Measurements from ENCODE around the gene PRAMEF1. TPM values are rescaled to one million over a fixed set of nuclear protein-coding genes. Genes with fewer than 3 reads are reported as not detected.
"Not testable (repeated sequence)": the region's sequence is repeated elsewhere in the genome, so short reads cannot be mapped to it uniquely, and the experiment has no call there.

Gene PRAMEF1
- total RNA-seq, 1 donor, result not detected

GRCh38 chr1:12774801-12775345 is 16.3 kb upstream of the PRAMEF1 start:
- DNase-seq (ENCODE audit: low read depth in 2 of 3, low spot score in 2 of 3), result no peak

- no peak for DNase-seq (ENCODE audit: low read depth in 2 of 3, low spot score in 2 of 3)
Observed at GRCh38 chr1:12775443-12775842, 15.8 kb upstream of the PRAMEF1 start.

GRCh38 chr1:12776801-12777557 is 14.2 kb upstream of the PRAMEF1 start:
- no peak for DNase-seq (ENCODE audit: low read depth in 2 of 3, low spot score in 2 of 3)

GRCh38 chr1:12778061-12778460 is 13.1 kb upstream of the PRAMEF1 start:
- DNase-seq (ENCODE audit: low read depth in 2 of 3, low spot score in 2 of 3), result no peak

GRCh38 chr1:12778907-12779306 is 12.3 kb upstream of the PRAMEF1 start:
- no peak for DNase-seq (ENCODE audit: low read depth in 2 of 3, low spot score in 2 of 3)

GRCh38 chr1:12781488-12781887 is 9.7 kb upstream of the PRAMEF1 start:
- not testable (repeated sequence) for DNase-seq (ENCODE audit: low read depth in 2 of 3, low spot score in 2 of 3)

- not testable (repeated sequence) for DNase-seq (ENCODE audit: low read depth in 2 of 3, low spot score in 2 of 3)
Observed at GRCh38 chr1:12783783-12784182, 7.4 kb upstream of the PRAMEF1 start.

- peak in 1 of 3 donors; percentile 5 for DNase-seq (ENCODE audit: low read depth in 2 of 3, low spot score in 2 of 3)
Observed at GRCh38 chr1:12784729-12785128, 6.5 kb upstream of the PRAMEF1 start.

GRCh38 chr1:12798911-12799310 is 7.7 kb downstream of the PRAMEF1 start:
- DNase-seq (ENCODE audit: low read depth in 2 of 3, low spot score in 2 of 3), result no peak

- DNase-seq (ENCODE audit: low read depth in 2 of 3, low spot score in 2 of 3), result no peak
Observed at GRCh38 chr1:12799730-12800129, 8.5 kb downstream of the PRAMEF1 start.

GRCh38 chr1:12809933-12810332 is 18.7 kb downstream of the PRAMEF1 start:
- DNase-seq (ENCODE audit: low read depth in 2 of 3, low spot score in 2 of 3), result no peak

- no peak for DNase-seq (ENCODE audit: low read depth in 2 of 3, low spot score in 2 of 3)
Observed at GRCh38 chr1:12810691-12811408, 19.7 kb downstream of the PRAMEF1 start.

- no peak for DNase-seq (ENCODE audit: low read depth in 2 of 3, low spot score in 2 of 3)
Observed at GRCh38 chr1:12811409-12811784, 20.2 kb downstream of the PRAMEF1 start.

- DNase-seq (ENCODE audit: low read depth in 2 of 3, low spot score in 2 of 3), result not testable (repeated sequence)
Observed at GRCh38 chr1:12819061-12819460, 27.9 kb downstream of the PRAMEF1 start.

- not testable (repeated sequence) for DNase-seq (ENCODE audit: low read depth in 2 of 3, low spot score in 2 of 3)
Observed at GRCh38 chr1:12831310-12831709, 40.1 kb downstream of the PRAMEF1 start, which contains the start of gene PRAMEF11. TSS of gene PRAMEF11 (minus strand) at chr1:12831410. CDS start at chr1:12828789, 2,621 bp downstream.

- DNase-seq (ENCODE audit: low read depth in 2 of 3, low spot score in 2 of 3), result not testable (repeated sequence)
Observed at GRCh38 chr1:12833251-12833650, 42.1 kb downstream of the PRAMEF1 start.

Other genes with a start within 250 kb of the PRAMEF1 start
- gene DHRS3, start 173.2 kb upstream of the PRAMEF1 start, total RNA-seq, result 7.3 TPM
- not detected for gene AADACL4, start 147.3 kb upstream of the PRAMEF1 start, total RNA-seq
- gene AADACL3, start 75.3 kb upstream of the PRAMEF1 start, total RNA-seq, result not detected
- not detected for gene CFAP107, start 45.2 kb upstream of the PRAMEF1 start, total RNA-seq
- not detected for gene PRAMEF12, start 17.7 kb upstream of the PRAMEF1 start, total RNA-seq
- not detected for gene PRAMEF11, start 40.0 kb downstream of the PRAMEF1 start, total RNA-seq
- not detected for gene HNRNPCL1, start 57.3 kb downstream of the PRAMEF1 start, total RNA-seq
- gene PRAMEF2, start 65.7 kb downstream of the PRAMEF1 start, total RNA-seq, result not detected
- not detected for gene PRAMEF4, start 94.8 kb downstream of the PRAMEF1 start, total RNA-seq
- not detected for gene PRAMEF10, start 106.9 kb downstream of the PRAMEF1 start, total RNA-seq
- not detected for gene PRAMEF7, start 125.2 kb downstream of the PRAMEF1 start, total RNA-seq
- gene PRAMEF6, start 156.2 kb downstream of the PRAMEF1 start, total RNA-seq, result not detected

Data from hematopoietic multipotent progenitor cell (in vitro differentiated cells).